Tongue (tissue), 2 donors: ENCODE results near the gene SLC28A1. TPM values are rescaled to one million over a fixed set of nuclear protein-coding genes. Genes with fewer than 3 reads are reported as not detected.
"Not testable (repeated sequence)": the region's sequence is repeated elsewhere in the genome, so short reads cannot be mapped to it uniquely, and the experiment has no call there.

Experiments
- DNase-seq: peaks from one replicate; pipeline ENCODE4 v3.0.0-alpha.2; 2015
- total RNA-seq: library from RNA; depleted of rRNA; stranded (reverse); fragments of >200 nt; gene quantifications from one replicate; pipeline ENCODE4 v1.2.3, GENCODE V29; 2014

The SLC28A1 gene
- total RNA-seq, 1 donor from 2014 or later, result not detected

DNA sequence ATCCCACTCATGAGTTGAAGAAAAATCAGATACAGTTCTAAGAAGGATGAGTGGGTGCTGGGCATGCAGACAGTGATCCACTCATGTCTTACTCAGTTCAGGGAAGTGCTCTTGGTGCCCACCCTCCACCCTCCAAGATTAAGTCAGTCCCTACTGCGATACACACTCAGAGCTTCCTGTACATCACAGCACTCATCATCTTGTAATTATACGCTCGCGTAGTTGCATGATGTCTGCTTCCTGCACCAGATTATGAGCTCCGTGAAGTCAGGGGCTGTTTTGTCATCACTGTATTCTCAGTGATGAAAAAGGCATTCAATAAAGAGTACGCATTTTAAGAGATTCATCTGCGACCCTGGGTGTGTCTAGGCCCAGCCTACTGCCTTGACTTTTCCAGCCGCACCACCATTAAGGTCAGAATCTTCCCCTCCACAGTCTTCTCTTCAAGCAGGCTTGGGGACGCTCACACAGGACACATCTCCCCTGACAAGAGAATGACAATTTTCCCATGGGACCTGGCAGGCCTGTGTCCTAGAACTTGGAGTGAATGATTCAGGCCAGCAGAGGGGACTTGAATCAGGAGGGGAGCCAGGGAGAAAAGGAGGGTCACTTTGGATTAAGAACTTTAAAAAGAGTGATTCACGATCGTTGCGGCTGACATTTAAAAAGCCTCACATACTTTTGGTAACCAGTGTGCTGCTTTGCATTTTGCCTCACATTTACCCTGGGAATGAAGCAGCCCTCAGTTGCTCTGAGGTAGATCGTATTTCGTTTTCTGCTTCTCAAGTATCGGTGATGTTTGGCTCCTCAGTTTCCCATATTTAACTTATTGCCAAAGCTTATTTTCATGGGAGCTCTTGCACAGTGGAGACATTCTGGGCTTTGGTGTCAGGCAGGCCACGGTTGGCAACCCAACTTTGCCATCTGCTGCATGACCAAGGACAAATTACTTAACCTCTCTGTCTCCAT, 89.3 kb downstream of the SLC28A1 start:
- DNase-seq, result no peak

DNA sequence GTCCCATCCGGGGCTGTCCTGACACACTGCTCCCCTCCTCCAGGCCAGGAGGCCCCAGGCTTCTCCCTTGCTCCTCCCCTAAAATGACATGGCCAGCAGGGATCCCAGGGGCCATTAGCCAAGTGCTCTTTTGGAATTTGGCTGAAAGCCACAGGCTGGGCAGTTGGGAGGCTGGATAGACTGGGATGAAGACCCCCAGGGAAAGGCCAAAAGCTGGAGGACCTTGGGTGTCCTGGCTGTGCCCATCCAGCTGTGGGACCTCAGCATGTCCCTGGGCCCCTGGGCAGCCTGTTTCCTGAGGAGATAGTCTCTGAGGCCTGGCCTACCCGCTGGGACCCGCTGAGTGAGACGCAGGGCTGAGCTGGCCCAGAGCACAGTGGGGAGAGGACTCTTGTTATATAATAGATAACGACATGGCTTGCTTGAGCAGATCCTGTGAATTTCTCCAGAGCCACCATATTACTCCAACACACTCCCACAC, 91.4 kb downstream of the SLC28A1 start:
- no peak for DNase-seq

DNA sequence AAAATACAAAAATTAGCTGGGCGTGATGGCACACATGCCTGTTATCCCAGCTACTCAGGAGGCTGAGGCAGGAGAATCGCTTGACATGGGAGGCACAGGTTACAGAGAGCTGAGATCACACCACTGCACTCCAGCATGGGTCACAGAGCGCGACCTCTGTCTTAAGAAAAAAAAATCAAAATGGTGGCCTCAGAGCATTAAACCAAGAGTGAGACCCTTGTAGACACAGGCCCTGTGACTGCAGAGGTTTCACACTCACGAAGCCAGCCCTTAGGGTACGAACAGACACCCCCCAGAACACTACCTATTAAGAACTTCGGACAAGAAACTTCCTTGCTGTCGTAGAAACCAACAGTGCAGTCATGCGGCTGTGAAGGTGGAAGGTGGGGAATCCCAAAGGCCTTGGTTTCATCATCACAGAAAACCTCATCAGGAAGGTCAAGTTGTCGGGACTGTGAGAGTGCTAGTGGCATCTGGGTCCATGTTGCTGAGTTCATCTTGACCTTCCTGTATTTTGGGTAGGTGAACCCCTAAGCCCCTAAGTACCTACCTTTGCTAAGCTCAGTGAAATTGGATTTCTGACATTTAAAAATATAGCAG, 92.4 kb downstream of the SLC28A1 start:
- DNase-seq, result no peak

DNA sequence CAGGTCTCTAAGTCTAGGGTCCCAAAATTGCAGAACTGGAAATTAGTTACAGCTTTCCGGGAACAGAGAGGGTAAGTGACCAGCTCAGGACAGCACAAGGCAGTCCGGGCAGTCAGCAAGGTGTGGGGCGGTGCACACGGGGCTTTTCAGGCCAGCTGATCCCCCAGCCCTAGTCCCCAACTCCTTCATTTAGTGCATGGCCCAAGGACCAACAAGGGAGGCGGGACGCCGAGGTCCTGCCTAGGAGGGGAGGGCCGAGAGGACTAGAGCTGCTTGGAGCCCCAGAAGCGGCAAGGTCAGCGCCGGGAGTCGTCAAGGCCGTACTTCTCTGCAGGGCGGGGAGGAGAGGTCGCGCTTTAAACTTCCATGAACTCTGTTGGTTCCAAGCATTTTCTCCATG, 95.2 kb downstream of the SLC28A1 start:
- no peak for DNase-seq

DNA sequence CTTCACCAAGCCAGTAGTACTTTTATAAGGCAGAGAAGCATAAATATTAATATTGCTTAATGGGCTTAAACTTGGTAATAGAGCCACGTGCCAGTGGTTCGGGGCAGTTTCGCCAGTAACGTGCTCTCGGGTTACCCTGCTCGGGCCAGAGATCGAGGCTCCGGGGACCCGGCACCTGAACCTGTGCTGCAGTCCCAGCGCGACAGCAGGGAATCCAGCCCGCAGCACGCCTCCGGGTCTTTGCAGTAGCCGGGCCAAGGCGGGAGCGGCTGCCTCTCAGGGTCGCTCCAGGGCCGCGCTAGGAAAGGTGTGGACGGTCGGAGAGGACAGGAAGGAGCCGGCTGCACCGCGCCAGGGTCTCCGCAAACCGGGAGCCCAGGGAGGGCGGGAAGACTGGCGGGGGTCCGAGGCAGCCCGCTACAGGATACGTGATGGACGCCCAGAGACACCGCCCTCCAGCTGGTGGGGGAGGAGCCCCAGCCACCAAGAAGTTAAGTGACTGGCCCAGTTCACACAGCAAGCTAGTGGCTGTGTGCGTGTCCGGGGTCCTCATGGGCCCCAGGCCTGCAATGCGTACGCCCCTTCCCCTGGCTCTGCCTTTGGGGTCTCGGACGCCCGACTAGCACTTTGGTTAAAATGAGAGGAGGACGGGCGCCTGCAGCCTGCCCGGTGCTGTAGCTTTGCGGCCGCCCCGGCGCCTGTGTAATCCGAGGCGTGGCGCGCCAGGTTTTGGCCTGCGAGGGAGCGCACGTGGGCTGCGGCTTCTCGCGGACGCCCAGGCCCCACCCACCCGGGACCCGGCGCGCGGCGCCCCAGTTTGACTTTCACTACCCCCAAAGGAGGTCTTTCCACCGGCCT, 96.0 kb downstream of the SLC28A1 start:
- peak; percentile 92 for DNase-seq

DNA sequence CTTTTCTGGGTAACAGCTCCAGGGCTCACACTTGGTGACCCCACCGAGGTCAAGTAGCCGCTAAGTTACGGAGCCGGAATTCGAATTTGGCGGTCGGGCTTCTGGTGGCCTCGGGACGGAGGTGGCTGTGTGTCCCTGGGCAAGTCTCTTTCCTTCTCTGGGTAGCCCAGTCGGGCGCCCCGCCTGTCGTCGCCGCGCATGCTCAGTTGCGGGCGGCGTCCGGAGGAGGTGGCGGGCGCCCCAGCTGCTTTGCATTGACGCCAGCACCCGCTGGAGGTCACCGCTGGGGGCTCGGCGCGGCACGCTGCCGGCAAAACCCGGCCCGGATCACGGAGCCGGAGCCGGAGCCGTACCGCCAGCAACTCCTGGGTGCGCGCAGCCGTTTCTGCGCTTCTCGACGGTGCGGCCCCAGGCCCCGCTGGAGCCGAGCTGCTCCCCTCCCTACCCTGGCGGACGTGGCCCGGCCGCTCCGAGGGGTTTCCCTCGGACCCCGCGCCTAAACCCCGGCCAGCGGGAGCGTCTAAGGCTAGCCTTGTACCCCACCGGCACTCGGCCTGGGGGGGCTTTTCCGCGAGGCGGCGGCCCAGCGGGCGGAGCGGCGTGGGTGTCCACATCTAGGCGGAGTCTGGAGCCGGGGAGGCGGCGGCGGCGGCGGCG, 96.7 kb downstream of the SLC28A1 start:
- DNase-seq, result peak; percentile 98

DNA sequence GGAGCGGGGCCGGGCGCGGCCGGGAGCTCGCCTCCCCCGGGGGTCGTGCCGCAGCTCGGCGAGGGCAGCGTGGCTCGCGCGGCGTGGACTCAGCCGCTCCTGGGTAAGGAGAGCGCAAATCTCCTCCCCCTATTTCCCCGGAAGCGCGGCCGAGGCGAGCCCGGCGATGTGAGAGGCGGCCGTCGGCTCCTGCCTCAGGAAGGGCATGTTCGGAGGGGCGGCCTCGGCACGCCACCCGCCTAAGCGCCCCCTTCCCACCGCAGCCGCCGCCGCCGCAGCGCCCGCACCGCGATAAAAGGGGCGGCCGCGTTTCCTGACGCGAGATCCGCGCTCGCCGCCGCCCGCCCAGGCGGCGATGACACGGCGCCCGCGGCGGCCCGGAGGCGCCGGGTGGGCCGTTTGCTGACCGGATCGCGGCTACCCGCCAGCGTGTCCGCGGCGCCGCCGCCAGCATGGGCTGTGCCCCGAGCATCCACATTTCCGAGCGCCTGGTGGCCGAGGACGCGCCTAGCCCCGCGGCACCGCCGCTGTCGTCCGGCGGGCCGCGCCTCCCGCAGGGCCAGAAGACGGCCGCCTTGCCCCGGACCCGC, 97.3 kb downstream of the SLC28A1 start, which contains the start of gene PDE8A:
Gene PDE8A, plus strand, starts transcription at position 146 of the 590 bp plus-strand sequence. Its CDS starts 307 bp downstream, at position 453.
- peak; percentile 50 for DNase-seq

DNA sequence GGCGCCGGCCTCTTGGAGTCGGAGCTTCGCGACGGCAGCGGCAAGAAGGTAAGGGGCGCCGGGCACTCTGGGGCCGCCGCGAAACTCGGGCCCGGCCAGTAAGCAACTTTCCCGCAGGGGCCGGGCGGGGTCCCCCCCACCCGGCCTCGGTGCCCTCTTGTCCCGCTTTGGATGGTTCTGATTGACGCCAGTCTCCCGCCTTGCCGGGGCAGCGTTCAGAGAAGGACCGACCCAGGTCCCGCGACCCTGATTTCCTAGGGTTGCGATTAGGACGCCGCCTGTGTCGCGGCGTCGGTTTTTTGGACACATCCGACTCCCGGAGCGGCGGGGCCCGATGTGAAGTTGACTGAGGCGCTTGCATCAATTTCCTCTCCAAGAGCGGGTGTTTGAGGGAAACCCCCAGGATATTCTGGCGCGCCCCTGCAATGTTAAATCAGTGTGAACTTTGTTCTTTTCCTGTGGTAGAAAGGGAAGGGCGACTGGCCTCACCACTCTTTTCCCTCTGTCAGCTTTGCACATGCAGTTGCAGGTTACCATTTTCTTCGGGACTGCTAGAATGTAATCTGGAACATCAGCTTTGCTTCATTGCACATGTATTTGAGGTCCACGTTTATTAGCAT, 97.9 kb downstream of the SLC28A1 start:
- no peak for DNase-seq

DNA sequence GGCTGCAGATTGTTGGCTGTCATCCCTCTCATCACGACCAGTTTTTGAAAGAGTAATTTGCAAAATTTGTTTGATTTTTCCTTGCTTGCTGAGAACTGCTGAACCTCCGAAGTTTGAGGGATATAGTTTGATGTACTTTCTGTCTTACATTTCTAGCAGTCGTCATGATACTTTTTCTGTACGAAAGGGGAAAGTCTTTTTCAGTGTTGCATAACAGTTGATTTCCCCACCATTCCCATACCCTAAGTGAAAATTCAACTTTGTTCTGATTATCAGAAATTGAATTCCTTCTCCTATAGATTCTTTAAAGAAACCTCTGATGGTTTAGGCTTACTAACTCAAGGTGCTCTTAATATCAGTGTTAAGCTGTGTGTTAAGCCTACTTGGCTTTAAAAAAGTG, 98.8 kb downstream of the SLC28A1 start:
- no peak for DNase-seq

DNA sequence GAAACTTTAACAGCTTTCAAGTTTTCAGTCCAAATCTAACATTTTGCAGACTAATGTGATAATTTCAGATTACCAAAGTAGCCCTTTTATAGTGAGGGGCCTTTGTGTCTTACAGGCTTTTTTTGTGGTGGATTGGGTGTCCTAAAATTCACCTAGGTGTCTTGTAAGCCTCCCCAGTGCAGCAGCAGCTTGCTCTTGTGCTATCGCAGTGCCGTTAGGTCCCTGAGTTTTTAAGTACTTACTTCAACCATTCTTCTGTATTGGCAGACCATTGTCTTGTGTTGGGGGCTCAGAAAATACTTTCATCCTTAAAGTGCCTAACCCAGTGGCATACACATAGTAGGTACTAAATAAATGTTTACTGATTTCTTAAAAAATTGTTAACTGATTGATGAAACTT, 99.2 kb downstream of the SLC28A1 start:
- no peak for DNase-seq

DNA sequence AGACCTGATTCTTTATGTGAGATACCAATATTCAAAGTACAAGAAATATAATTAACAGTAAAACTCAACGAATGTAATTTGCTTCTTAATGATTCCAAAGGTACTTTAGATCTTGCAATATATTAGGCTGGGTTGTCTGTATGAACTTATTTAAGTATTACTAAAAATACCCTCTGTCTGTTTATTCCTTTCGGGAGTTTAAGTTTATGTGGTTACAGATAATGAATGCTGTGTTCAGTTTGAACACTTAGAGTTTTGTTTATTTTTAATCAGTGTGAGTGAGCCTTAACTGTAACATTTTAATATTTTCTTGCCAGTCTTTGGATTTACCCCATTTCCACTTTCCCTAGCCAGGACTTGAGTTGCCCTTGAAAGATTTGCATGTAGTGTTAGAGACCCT, 100.7 kb downstream of the SLC28A1 start:
- no peak for DNase-seq

DNA sequence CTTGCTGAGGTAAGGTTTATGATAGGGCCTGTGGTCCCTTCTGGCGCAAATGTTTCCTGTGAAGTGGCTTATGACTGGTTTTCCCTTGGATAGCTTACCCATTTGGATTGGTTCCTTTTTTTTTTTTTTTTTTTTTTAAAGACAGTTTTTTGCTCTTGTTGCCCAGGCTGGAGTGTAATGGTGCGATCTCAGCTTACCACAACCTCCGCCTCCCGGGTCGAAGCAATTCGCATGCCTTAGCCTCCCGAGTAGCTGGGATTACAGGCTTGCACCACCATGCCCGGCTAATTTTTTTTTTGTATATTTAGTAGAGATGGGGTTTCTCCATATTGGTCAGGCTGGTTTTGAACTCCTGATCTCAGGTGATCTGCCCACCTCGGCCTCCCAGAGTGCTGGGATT, 102.9 kb downstream of the SLC28A1 start:
- DNase-seq, result not testable (repeated sequence)

DNA sequence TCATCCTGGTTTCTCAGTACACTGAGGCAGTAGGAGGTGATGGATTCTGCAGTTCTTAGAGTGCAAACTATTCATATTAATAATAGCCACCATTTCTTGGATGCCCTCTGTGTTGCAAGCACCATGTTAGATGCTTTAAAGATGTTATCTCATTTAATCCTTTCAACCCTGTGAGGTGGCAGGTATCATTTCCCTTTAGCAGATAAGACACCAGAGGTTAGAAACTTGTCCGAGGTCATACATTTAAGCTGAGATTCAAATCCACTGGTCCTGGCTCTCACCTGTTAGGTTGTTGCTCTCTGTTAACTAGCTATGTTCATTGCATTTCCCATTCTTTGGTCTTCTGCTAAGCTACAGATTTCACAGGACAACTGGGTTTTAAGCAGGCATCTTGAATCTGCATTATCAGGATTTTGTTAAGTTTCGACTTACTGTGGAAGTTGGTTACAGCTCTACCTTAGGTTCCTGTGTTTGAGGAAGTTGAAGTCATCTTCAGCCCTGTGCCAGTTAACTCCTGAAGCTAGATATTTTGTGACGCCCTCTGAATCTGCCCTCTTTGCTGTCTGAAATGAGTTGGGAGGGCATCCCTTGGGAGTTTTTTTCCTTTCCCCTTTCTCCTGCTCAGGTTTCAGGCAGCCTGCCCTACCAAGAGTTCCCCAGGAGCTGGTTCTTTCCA, 103.6 kb downstream of the SLC28A1 start:
- DNase-seq, result no peak

DNA sequence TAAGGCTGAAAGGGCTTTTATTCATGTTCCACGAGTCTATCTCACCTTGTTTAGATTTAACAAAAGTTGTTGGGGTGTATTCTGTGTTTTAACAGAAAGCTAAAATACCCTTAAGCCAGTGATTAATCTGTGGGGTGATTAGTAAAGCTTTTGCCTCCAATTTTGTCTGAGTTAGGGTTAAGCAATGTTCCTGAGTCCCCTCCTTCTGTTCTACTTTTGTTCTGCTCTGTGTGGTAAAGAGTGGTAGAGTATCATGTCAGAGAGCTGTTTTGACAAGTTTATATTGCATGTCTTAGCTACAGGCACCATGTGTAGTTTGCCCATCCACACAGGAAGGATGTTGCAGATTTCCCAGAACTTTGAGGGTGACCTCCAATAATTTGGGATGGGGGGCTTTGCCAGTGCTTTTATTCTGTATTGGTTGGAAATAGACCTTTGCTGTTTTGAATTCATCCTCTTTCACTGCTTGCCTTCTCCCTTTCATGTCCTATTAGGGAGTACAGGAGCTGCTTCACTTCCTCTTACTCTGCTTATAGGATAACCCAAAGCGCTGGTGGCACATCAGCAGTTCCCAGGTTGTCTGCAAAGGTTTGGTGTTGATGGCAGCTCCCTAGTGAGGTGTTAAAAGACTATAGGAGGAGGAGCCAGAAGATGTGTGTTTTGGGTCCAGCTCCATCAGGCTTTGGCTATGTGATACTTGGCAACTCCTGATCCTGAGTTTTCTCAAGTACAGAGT, 104.6 kb downstream of the SLC28A1 start:
- DNase-seq, result no peak

DNA sequence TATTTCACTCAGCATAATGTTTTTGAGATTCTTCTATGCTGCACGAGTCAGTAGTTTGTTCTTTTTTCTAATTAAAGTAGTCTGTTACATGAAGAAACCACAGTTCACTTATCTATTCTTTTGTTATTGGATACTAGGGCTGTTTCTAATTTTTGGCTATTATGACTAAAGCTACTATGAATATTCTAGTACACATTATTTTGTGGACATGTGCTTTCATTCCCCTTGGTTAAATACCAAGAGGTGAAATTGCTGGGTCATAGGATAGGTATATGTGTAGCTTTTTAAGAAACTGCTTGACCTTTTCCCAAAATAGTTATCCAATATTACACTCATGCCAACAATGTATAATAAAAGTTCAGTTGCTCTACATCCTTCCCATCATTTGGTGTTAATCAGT, 106.0 kb downstream of the SLC28A1 start:
- no peak for DNase-seq

DNA sequence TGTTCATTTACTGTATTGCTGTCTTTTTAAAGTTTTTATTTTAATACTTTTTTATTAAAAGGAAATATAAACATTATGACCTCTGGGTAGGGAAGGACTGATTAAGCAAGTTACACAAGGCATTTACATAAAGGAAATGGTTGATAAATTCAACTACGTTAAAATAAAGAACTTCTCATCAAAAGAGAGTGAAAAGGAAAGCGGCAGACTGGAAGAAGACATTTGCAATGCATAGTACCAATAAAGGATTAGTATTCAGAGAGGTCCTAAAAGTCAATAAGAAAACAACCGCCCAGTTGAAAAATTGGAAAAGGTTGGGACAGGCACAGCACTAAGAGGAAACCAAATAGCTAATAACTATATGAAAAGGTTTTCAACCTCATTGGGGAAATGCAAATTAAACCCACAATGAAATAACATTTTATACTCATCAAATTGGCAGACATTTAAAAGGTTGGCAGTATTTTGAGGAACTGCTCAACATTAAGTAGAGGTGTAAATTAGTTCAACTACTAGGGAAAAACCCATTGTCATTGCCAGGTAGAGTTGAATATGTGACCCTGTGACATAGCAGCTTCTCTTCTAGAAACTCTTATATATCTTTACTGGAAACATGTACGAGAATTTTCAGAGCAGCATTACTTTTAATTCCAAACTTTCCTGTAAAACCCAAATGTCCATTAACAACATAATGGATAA, 106.7 kb downstream of the SLC28A1 start:
- DNase-seq, result no peak

DNA sequence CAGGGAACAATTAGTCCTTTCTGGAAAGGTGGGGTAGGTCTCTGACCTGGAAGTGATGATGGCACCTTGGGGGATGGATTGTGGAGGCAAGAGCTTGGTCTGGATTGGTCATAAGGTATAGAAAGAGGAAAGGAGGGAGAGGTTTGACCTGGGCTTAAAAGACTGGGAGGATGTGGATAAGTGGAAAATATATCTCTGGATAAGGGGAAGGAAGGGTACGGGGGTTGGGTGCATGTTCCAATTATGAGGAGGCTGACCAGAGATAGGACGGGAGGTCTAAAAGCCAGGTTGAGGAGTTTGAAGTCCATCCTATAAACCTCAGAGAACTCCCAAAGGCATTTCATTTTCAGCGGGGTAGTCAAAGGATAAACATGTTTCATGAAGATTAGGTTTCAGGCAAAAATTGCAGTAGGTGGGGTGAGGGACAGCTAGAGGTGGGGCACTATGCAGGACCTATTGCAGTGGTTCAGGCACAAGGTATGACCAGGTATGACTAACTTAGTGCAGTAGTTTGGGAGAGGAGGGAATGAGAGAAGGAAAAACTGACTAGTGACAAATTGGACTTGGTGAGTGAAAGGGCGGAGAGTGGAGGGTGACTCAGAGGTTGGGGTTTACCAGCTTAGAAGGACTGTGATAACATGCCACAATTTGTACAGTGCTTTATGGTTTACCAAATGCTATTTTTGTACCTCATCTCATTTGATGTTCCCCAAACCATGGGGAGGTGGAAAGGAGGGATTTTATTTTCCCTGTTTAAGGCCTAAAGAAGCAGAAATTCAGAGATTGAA, 107.9 kb downstream of the SLC28A1 start:
- DNase-seq, result no peak
